Activated CD8-positive, alpha-beta memory T cell treated with anti-CD3 and anti-CD28 coated beads for 1 hour (primary cell): Measurements from ENCODE around the gene CYSLTR2.
"Not testable (repeated sequence)": the region's sequence is repeated elsewhere in the genome, so short reads cannot be mapped to it uniquely, and the experiment has no call there.

Source experiments
- DNase-seq, 2 donors: peaks; one replicate each; pipeline ENCODE4 v3.0.0-alpha.2; 2020; ENCODE audit warnings: low read depth in 1 of 2; ENCODE audit errors: extremely low read depth in 1 of 2

CYSLTR2 gene

DNA sequence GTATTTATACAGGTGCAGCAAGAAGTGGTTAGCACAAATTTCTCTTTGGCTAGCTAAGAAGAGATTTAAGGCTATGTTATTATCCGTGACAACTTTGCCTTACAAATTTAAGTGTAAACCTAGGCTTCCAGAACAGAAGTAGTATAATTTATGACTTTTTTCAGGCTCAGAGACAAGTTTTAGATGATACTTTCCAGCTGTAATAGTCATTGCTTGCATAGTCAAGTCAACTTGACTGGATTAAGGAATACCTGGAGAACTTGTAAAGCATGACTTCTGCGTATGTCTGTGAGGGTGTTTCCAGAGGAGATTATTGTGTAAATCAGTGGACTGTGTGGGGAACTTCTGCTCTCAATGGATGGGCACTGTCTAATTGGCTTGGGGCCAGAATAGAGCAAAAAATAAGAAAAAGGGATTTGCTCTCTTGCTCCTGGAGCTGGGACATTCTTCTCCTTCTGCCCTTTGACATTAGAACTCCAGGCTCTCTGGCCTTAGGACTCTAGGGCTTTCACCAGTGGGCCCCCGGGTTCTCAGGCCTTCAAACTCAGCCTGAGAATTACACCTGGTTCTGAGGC, 33.0 kb downstream of the CYSLTR2 start:
- DNase-seq, result no peak

DNA sequence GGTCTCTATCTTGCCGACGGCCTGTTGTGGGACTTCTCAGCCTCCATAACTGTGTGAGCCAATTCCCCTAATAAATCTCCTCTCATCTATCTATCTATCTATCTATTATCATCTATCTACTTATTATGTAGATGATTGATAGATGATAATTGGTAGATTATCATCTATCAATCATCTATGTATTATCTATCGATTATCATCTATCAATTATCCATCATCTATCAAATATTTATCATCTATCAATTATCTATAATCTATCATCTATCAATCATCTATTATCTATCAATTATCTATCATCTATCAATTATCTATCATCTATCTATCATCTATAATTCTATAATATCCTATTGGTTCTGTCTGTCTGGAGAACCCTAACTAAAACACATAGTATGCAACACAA, 33.5 kb downstream of the CYSLTR2 start:
- DNase-seq, result no peak

DNA sequence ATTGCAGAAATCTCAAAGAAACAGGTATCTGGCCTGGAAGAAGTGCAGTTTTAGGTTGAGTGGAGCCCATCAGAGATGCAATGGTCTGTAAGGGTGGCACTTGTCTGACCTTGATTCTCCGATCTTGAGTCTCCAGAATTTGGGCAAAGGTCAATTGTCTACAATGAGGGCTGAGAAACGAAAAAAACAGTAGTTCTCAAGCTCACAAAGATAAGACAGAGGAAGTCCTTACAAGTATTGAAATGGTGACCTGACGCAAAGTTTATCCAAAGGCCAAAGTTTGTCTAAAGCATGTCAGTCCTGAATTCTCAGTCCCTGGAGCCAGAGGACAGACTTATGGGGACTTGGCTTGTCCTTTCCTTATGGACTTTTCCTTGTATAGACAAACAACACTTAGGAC, 40.3 kb downstream of the CYSLTR2 start:
- no peak for DNase-seq

DNA sequence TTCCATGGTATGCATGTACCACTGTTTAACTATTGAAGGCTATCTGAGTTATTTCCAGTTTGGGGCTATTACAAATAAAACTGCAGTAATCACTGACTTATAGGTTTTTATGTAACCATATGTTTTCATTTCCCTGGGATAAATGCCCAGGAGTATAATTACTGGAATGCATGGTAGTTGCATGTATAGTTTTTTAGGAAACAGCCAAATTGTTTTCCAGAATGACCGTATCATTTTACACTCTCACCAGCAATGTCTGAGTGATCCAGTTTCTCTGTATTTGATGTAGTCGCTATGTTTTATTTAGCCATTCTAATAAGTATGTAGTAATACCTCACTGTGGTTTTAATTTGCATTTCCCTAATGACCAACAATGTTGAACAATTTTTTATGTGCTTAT, 42.0 kb downstream of the CYSLTR2 start:
- no peak for DNase-seq

DNA sequence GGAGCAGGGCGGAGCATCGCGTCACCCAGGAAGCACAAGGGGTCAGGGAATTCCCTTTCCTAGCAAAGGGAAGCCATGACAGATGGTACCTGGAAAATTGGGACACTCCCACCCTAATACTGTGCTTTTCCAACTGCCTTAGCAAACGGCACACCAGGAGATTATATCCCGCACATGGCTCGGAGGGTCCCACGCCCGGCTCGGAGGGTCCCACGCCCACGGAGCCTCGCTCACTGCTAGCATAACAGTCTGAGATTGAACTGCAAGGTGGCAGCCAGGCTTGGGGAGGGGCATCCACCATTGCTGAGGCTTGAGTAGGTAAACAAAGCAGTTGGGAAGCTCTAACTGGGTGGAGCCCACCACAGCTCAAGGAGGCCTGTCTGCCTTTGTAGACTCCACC, 42.9 kb downstream of the CYSLTR2 start:
- not testable (repeated sequence) for DNase-seq

DNA sequence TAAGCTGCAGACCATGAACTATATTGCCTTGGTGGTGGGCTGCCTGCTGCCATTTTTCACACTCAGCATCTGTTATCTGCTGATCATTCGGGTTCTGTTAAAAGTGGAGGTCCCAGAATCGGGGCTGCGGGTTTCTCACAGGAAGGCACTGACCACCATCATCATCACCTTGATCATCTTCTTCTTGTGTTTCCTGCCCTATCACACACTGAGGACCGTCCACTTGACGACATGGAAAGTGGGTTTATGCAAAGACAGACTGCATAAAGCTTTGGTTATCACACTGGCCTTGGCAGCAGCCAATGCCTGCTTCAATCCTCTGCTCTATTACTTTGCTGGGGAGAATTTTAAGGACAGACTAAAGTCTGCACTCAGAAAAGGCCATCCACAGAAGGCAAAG, 53.7 kb downstream of the CYSLTR2 start:
- DNase-seq, result no peak

DNA sequence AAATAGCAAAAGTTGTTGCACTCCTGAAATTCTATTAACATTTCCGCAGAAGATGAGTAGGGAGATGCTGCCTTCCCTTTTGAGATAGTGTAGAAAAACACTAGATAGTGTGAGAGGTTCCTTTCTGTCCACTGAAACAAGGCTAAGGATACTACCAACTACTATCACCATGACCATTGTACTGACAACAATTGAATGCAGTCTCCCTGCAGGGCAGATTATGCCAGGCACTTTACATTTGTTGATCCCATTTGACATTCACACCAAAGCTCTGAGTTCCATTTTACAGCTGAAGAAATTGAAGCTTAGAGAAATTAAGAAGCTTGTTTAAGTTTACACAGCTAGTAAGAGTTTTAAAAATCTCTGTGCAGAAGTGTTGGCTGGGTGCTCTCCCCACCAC, 55.0 kb downstream of the CYSLTR2 start:
- no peak for DNase-seq

DNA sequence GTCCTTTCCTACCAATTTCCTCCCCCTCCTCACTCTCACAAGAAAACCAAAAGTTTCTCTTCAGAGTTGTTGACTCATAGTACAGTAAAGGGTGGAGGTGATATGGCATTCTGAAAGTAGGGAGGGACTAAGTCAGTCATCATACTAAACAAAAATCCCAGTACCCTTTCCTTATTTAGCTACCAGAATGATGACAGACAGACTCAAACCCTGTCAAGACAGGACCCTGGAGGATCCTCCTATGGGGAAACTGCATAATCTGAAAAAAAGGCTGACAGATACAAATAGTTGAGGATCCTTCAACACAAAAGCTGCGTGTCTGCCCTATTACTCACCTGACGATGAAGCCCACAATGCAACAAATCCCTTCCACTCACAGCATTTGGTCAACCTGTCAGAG, 55.5 kb downstream of the CYSLTR2 start:
- DNase-seq, result no peak

DNA sequence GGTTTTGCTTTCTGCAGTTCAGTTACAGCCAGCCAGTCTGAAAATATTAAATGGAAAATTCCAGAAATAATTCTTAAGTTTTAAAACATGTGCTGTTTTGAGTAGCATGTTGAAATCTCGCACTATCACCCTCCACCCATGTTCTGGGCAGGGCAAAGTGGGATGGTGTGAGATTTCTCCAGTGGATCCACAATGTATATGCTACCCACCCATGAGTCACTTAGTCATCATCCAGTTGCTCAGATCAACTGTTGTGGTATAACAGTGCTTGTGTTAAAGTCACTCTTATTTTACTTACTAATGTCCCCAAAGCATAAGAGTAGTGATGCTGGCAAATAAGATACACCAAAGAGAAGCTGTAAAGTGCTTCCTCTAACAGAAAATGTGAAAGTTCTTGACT, 56.4 kb downstream of the CYSLTR2 start:
- no peak for DNase-seq

DNA sequence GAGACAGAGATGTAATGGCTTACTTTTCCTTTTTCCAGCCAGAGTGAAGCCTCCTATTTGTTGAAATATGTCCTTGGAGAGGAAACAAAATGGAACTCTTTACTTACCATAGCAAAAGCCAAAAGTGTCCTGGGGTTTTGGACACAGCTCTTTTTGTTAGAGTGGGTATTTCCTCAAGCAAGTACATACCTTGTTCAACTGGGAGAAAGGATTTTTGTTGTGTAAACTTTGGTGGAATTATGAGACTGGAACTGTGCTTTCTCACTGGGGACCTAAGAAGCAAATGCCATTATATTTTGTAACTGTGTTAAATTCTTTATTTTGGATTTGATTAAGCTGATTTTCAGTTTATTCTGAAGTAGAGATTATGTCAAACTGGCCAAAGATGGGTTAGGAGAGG, 58.4 kb downstream of the CYSLTR2 start:
- no peak for DNase-seq

DNA sequence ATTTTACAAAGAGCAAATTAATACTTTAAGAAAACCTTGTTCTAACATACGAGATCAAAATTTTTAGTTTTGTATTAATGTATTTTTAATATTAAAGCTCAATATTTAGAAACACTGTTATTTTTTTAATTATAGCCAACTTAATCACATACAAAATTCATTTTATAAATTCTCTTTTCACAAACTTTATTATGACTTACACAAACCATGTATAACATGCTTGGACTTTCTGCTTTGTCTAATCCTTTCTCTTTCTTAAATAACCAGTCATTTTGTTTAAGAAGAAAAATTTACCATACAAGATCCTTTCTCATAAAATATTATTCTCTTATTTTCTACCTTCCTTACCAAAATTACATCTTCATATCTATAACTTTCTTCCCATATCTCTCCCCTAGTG, 62.2 kb downstream of the CYSLTR2 start:
- DNase-seq, result no peak

DNA sequence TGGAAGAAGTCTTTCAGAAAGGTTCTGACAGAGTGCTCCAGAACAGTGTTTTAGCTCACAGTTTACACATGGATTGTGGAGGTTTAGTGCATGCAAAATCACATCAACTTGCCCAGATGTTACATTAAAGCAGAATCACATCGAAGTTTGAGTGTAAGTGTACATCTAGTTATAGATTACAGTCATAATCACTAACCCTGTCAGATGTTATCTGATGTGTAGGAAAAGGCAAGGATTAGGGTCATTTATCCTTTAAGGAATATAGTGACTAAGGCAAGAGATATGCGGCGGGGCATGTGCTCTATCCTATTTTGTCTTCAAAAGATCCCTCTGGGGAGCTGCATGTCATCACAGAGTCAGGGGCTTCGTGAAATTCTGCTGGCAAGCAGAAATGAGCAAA, 66.9 kb downstream of the CYSLTR2 start:
- DNase-seq, result no peak

DNA sequence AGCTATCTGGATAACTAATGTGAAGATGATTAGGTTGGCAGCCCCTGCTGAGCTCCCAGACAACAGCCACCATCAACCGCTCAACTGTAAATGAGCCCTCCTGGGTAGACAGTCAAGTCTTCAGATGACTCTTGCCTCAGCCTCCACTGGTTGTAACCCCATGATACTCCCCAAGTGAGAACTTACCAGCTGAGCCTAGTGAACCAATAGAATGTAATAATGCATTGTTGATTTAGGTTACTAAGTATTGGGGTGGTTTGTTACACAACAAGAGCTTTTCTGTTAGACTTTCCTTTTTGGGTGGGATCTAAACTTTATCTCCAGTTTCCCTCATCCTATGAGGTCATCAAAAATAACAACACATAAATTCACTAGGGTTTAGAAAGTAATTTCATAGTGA, 69.4 kb downstream of the CYSLTR2 start:
- DNase-seq, result no peak

DNA sequence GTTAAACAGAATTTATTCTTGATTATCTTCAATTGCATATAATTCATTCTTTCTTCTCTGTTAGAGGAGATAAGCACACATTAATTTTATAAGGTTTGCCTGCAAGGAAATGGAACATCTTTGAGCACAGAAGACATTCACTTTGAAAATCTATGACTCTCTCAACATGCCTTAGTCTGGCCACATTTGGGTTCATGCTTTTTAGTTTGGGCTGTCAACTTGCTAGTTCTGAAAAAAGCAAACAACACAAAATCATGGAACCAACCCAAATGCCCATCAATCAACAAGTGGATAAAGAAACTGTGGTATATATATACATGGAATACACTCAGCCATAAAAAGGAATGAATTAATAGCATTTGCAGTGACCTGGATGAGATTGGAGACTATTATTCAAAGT, 71.5 kb downstream of the CYSLTR2 start:
- DNase-seq, result no peak

DNA sequence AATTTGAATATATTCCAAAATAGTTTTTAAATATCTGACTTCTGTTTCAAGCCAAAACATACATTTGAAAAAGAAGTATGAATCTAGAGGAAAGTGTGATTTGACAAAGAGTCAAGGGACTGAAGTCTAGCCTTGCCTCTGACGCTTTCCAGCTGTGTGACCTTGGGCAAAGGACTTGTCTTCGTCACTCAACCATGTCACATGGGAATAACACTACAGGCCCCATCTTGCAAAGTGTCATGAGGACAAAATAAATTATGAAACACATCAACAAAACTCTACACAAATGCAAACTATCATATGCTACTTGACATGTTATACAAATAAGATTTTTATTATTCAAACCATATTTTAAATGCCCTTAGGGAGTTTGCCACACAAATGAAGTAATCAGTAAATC, 73.0 kb downstream of the CYSLTR2 start:
- DNase-seq, result no peak

DNA sequence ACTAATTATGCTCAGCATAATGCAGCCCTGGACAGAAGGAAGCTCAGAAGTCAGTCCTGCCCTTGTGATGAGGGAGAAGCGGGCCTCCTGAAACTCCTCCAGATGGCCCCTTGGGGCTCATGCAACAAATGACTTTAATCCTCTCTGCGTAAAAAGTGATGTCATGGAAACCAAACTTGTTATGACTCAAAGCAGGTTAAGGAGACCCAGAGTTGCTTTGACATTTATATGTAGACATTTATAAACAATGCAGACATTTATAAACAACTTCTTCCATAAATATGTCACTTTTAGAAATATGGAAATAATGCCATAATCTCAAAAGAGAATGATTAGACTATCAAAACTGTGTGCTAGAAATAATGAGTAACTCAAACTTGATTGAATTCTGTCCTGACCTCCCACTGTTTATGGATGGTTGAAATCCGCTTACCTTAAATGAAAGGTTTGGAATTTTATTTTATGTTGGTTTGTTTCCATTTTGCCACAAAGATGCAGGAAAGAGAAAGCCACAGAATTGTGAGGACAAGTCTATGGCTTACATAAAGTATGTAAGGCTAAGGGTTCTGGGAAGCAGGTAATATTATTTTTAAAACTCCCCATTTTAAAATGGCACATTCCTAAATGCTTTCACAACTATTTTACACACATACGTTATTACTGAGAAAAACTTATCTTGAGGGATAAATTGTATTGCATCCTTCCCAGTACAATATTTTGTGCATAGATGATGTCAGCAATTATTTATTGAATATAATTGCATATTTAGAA, 73.7 kb downstream of the CYSLTR2 start:
- no peak for DNase-seq

DNA sequence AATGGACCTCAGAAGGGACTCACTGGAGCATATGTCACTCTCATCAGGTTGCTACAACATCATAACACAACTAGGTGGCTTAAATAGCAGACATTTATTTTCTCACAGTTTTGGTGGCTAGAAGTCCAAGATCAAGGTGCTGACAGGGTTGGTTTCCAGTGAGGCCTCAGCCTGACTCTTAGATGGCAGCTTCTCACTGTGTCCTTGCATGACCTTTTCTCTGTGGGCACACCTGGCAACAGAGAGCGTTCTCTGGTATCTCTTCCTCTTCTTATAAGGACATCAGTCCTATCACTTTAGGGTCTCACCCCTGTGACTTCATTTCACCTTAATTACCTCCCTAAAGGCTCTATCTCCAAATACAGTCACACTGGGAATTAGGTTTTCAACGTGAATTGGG, 74.5 kb downstream of the CYSLTR2 start:
- no peak for DNase-seq

DNA sequence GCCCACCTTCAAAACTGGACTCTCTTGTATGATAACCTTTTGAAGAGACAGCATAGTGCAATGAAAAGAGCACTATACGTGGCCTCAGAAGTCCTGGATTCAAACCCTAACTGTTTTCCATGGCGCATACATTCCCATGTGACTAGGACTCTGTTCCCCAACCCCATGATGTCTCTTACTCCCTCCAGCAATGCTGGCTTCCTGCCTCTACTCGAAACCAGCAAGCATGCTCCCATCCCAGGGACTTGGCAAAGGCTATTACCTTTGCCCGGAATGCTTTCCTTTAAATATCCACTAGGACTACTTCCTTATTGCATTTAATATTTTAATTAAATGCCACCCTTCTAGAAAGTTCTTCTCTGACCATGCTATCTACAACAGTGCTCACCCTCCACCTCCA, 75.1 kb downstream of the CYSLTR2 start:
- DNase-seq, result no peak

DNA sequence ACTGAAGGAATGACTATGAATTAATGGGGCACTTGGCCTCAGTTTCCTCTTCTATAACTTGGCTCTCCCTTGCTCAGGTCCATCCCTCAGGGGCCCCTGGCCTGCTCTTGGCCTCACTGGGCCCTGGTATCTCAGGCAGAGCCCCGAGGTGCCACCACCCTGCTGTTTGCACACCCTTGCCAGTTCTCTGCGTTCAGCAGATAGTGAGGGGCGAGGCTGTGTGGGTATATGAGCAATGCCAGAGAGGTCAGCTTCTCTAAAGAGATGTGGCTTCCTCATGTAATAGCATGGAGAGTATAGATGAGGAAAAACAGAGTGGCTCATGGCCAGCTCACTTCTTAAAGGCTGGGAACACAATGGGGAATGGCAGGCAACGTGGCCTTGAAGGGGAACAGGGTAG, 76.1 kb downstream of the CYSLTR2 start:
- DNase-seq, result no peak

DNA sequence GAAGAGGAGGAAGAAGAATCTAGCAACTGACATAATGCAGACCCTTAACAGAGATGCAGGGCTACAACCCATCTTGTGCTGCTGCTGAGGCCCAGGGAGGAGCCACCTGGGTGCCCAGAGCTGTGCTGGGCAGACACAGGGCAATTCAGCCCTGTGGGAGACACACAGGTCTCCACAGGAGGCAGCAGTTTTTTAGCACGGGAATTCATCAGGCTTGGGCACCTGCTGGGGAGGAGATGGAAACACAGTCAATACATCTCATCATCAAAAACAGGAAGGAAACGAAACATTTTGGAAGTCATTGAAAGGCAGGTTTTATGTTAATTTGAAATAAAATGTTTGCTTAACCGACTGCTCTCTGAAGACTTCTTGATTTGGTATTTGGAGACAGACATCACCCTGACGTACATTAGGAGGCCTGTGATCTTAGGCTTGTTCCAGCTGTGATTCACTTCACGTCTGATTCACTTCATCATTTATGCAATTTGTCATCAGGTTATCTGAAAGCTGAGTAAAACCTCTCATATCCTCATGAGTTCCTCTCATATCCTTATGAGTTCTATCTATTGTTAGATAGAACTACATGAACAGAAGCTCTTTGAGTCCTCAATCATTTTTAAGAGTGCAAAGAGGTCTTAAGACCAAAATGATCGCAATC, 77.4 kb downstream of the CYSLTR2 start:
- no peak for DNase-seq

DNA sequence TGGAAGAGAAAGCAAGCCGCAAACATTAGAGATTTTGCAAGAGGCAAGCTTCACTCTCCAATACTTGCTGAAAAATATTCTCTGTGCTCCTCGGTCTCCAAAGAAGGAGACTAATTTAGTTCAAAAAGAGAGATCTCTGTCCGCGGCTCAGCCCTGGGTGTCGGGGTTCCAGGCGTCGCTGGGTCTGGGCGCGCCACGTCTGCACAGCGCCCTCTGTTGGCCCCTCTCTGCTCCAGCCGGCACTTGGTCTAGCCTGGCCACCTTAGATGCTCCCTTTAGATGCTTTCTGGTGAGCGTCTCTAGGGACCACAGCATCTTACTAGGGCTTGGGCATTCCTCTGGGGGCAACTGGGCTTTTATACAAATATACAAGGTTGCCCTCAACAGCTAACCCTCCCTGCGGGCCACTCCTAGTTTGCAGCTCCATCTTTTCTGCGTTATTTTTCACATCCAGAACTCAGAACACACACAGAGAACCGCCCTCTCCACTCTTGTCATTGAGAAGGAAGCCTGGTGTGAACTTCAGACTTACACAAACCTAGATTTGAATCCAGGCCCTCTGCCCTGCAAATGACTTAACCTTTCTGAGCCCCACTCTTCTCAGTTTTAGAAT, 78.3 kb downstream of the CYSLTR2 start:
- DNase-seq, result peak in 1 of 2 donors; percentile 40

DNA sequence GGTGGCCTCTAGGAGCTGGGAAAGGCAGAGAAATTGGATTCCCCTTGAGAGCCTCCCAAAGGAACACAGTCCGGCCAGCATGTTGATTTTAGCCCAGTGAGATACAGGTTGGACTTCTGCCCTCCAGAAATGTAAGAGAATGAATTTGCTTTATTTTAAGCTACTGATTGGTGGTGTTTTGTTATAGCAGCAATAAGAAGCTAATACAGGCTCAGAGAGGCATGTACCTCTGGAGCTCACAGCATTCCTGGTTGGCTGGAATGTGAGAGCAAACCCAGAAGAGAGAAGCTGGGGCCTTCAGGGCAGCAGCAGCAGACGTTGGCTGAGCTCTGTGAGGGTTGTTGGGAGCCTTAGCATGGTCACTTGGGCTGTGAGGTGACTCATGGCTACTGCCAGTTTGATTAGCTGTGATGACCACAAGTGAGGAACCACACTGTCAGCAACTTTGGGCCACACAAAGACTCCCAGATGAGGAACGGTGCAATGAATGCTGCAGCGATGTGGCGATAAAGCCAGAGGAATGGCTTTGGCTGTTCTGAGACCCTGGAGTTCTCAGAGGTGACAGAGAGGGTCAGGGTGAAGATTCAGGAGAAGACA, 80.1 kb downstream of the CYSLTR2 start:
- DNase-seq, result no peak
